Testis (tissue), 2 donors: ENCODE results near the gene ENTPD6.

Experiments used
- CTCF ChIP-seq, 3 experiments: fragments of 450-650 bp in 2 of 3; fragments of 200-600 bp in 1 of 3; sonication (generic) in 1 of 3; IDR thresholded peaks; one replicate each; pipeline ENCODE4 v1.5.1; 2016 to 2019; ENCODE audit warnings: antibody characterized with exemption in 3 of 3, mild to moderate bottlenecking in 2 of 3, moderate library complexity in 1 of 3
- POLR2A ChIP-seq: fragments of 450-650 bp; IDR thresholded peaks from one replicate; pipeline ENCODE4 v1.6.1; 2017; ENCODE audit warnings: antibody characterized with exemption, mild to moderate bottlenecking, moderate library complexity

DNA sequence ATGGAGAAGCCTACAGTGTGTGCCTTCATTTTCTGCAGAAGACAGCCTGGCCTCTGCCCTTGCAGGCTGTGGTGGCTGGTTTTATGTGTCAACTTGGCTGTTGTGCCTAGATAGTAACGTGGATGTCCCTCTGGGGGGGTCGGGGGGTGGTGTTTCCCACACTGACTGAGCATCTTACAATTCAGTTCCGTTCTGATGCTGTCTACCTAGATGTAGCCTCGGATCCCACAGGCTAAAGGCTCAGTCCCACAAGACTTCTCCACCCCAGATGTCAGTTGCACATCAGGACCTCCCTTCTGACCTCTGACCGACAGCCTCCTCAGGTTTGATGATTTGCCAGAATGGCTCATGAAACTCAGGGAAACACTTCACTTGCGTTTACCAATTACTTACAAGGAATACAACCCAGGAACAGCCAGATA lies 56.7 kb downstream of the ENTPD6 start:
- no peak for TF ChIP-seq POLR2A
- no peak for TF ChIP-seq CTCF (IDR thresholded peaks at IDR 0.05)
